ENCODE data around the gene PNKD.

DNA sequence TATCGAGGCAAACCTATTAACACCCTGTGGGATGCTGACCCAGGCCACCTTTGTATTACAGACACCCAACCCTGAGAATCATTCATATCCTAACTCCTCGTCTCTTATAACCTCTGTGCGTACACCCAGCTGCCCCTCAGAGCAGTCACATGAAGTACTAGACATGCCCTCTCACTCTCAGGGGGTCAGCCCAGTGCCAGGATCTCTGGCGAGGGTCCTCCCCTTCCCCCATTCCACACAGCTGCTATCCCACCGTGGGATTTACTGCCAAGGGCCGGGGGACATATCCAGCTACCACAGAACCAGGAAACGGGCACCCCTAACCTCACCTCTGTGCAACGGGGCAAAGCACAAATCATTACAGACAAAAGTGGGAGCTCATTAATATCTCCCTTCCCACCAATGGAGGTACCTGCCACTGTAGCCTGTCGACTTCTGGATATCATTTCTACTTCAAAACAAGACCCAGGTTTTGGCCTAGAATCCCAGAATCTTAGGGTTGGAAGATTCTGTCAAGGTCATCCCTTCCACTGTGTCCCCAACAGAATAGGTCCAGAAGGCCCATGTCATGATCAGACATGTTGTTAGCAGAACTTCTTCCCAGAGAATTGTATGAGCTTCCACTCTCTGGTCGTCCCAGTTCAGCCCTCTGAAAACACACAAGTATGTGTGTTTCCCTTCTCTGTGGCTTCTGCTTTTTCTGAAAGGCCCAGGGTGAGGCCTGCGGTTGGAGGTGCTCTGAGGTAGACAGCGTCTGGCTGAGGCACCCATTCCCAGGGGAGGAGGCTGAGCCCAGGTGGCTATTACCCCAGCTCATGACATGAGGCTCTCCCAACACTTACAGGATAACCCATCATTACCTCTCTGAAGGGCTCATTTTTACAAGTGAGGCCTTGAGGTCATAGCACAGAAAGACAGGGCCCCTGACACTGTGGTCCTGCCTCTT lies 20.3 kb downstream of the PNKD start:
- TF ChIP-seq, protein P1, sequence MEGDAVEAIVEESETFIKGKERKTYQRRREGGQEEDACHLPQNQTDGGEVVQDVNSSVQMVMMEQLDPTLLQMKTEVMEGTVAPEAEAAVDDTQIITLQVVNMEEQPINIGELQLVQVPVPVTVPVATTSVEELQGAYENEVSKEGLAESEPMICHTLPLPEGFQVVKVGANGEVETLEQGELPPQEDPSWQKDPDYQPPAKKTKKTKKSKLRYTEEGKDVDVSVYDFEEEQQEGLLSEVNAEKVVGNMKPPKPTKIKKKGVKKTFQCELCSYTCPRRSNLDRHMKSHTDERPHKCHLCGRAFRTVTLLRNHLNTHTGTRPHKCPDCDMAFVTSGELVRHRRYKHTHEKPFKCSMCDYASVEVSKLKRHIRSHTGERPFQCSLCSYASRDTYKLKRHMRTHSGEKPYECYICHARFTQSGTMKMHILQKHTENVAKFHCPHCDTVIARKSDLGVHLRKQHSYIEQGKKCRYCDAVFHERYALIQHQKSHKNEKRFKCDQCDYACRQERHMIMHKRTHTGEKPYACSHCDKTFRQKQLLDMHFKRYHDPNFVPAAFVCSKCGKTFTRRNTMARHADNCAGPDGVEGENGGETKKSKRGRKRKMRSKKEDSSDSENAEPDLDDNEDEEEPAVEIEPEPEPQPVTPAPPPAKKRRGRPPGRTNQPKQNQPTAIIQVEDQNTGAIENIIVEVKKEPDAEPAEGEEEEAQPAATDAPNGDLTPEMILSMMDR (IDR thresholded peaks at IDR 0.05): no peak
- no peak for TF ChIP-seq POLR2AphosphoS5 (IDR thresholded peaks at IDR 0.05)
- no peak for TF ChIP-seq POLR2A (IDR thresholded peaks at IDR 0.05)
